RWPE2 (cell line): ENCODE measurements around the gene MAP7D1.
A peak's percentile ranks its signal among the peaks of the same experiment; 100 is the strongest.

Experiments
- ATAC-seq: fragments of 200-7000 bp; cut with Tn5 transposase; 3 replicates; pipeline ENCODE4 v1.9.1; 2021; ENCODE audit warnings: low read depth
- DNase-seq: peaks from one replicate; pipeline ENCODE4 v3.0.0-alpha.2; 2020; ENCODE audit warnings: low spot score
- H3K27ac ChIP-seq: fragments of 450-650 bp; 2 replicates; pipeline ENCODE4 v1.5.1; 2017; ENCODE audit warnings: mild to moderate bottlenecking; ENCODE audit not compliant: poor library complexity, severe bottlenecking
- H3K27me3 ChIP-seq: fragments of 250-450 bp; sonication (Bioruptor Pico); 2 replicates; pipeline ENCODE4 v1.5.1; 2021; ENCODE audit warnings: mild to moderate bottlenecking, moderate library complexity; ENCODE audit not compliant: insufficient read depth, poor library complexity, severe bottlenecking
- H3K36me3 ChIP-seq: fragments of 250-450 bp; sonication (Bioruptor Pico); 2 replicates; pipeline ENCODE4 v1.5.1; 2020; ENCODE audit warnings: low read depth, mild to moderate bottlenecking, moderate library complexity
- H3K4me1 ChIP-seq: fragments of 250-450 bp; sonication (Bioruptor Pico); 2 replicates; pipeline ENCODE4 v1.5.1; 2021; ENCODE audit warnings: mild to moderate bottlenecking, moderate library complexity; ENCODE audit not compliant: insufficient read depth, poor library complexity, severe bottlenecking
- H3K4me3 ChIP-seq: fragments of 250-450 bp; sonication (Bioruptor Pico); 2 replicates; pipeline ENCODE4 v1.5.1; 2021; ENCODE audit warnings: mild to moderate bottlenecking, moderate library complexity; ENCODE audit not compliant: severe bottlenecking
- H3K9me3 ChIP-seq: fragments of 250-450 bp; sonication (Bioruptor Pico); 2 replicates; pipeline ENCODE4 v1.5.1; 2021; ENCODE audit warnings: mild to moderate bottlenecking, moderate library complexity; ENCODE audit not compliant: severe bottlenecking
- TF ChIP-seq, protein P1 (sequence below): fragments of 450-650 bp; IDR thresholded peaks from one replicate; pipeline ENCODE4 v1.5.1; 2017; ENCODE audit warnings: mild to moderate bottlenecking, moderate library complexity; ENCODE audit not compliant: poor library complexity, severe bottlenecking

The MAP7D1 gene

DNA sequence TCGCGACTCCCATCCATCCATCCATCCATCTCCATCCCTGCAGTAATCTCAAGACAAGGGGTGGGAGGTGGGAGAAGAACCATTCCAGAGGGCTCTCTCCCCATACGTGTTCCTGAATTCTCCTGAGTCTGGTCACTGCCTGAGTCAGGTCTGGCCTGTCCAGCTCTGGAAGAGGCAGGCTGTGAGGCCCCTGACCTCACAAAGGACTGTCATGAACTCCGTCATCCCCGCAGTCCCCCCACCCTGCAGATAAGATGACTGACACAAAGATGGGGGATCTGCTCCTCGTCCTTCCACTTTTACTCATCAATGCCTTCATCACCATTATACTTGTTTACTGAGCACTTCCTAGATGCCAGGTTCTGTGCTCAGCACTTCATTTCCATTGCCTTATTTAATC, 1.6 kb upstream of the MAP7D1 start:
- ATAC-seq (no peak), DNase-seq (no peak)
- H3K4me3 ChIP-seq = no peak overlapping the region
- H3K36me3 ChIP-seq = peaks cover 13% of the 10 kb centered on the region
- H3K9me3 ChIP-seq = no peaks in the 10 kb centered on the region
- H3K4me1 ChIP-seq = peaks cover 34% of the 10 kb centered on the region
- no peak overlapping the region for H3K27ac ChIP-seq
- TF ChIP-seq, protein P1, sequence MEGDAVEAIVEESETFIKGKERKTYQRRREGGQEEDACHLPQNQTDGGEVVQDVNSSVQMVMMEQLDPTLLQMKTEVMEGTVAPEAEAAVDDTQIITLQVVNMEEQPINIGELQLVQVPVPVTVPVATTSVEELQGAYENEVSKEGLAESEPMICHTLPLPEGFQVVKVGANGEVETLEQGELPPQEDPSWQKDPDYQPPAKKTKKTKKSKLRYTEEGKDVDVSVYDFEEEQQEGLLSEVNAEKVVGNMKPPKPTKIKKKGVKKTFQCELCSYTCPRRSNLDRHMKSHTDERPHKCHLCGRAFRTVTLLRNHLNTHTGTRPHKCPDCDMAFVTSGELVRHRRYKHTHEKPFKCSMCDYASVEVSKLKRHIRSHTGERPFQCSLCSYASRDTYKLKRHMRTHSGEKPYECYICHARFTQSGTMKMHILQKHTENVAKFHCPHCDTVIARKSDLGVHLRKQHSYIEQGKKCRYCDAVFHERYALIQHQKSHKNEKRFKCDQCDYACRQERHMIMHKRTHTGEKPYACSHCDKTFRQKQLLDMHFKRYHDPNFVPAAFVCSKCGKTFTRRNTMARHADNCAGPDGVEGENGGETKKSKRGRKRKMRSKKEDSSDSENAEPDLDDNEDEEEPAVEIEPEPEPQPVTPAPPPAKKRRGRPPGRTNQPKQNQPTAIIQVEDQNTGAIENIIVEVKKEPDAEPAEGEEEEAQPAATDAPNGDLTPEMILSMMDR = no peak
- H3K27me3 ChIP-seq = no peaks in the 10 kb centered on the region

DNA sequence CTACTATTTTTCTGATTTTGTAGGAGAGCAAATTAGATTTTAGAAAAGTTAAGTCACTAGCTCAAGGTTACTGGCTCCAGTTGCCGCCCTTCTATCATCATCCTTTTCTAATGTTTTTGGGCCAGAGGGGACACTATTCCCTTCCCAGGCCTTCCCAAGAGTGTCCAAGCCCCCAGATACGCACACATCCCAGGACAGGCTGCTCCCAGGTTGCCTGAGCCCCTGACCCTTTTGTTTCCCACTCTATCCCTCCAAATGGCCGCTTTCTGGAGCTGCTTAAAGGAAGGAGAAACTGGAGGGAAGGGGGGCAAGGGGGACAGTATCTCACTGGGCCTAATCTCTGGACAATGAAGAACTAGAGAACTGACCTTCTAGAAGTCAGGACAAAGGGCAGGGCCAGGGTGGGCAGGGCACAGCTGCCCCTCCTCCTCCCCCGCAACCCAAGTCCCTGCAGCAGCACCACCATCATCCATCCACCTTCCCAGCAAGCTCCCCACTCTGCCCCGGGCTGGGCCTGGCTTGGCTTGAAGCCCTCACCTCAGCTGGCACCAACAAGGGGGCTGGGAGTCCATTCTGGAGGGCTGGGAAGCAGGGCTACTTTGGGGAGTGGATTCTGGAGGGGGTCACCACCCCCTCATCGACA, 1.1 kb upstream of the MAP7D1 start:
- Histone ChIP-seq H3K4me3 (peak overlapping the region; percentile 90), H3K36me3 (peaks cover 16% of the 10 kb centered on the region), H3K4me1 (peaks cover 33% of the 10 kb centered on the region), H3K27me3 (no peaks in the 10 kb centered on the region), H3K27ac (peak overlapping the region; percentile 97), H3K9me3 (no peaks in the 10 kb centered on the region)
- ATAC-seq (no peak), DNase-seq (no peak)
- TF ChIP-seq, protein P1 = no peak

DNA sequence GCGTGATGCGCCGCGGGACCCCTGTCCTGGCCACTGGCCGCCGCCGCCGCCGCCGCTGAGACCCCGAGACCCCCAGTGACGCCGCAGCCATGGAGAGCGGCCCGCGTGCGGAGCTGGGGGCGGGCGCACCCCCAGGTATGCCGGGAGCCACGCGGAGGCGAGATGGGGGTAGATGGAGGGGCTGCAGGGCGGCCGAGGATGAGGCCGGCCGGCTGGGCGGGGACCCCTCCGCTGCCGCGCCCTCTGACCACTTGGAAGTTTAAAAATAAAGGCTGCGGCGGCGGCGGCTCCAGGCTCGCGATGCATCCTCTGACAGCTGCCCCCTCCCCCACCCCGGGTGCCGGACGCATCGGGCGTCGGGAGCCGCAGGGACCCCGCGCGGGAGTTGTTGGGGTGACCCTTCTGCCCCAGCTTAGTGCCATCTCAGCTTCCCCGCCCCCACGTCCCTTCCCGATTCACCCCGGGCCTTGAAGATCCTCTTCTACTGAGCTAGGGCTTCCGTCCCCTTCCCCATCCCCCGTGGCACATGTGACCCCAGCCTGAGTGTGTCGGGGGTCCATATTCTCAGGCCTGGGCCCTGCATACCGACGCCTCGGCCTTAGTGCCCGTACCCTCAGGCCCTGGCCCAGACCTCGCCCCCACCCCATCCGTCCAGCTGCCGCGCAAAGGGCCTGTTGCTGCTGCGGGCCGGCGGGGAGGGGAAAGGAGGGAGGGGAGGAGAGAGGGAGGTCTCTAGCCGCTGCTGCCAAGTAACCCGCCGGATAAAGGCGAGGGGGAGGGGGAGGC, 562 bp downstream of the MAP7D1 start:
- Histone ChIP-seq H3K36me3 (peaks cover 19% of the 10 kb centered on the region), H3K4me1 (peaks cover 28% of the 10 kb centered on the region), H3K27ac (peak overlapping the region; percentile 97), H3K27me3 (no peaks in the 10 kb centered on the region), H3K9me3 (no peaks in the 10 kb centered on the region), H3K4me3 (peak overlapping the region; percentile 90)
- peak; percentile 46 for ATAC-seq
- DNase-seq = no peak
- TF ChIP-seq, protein P1 = no peak

DNA sequence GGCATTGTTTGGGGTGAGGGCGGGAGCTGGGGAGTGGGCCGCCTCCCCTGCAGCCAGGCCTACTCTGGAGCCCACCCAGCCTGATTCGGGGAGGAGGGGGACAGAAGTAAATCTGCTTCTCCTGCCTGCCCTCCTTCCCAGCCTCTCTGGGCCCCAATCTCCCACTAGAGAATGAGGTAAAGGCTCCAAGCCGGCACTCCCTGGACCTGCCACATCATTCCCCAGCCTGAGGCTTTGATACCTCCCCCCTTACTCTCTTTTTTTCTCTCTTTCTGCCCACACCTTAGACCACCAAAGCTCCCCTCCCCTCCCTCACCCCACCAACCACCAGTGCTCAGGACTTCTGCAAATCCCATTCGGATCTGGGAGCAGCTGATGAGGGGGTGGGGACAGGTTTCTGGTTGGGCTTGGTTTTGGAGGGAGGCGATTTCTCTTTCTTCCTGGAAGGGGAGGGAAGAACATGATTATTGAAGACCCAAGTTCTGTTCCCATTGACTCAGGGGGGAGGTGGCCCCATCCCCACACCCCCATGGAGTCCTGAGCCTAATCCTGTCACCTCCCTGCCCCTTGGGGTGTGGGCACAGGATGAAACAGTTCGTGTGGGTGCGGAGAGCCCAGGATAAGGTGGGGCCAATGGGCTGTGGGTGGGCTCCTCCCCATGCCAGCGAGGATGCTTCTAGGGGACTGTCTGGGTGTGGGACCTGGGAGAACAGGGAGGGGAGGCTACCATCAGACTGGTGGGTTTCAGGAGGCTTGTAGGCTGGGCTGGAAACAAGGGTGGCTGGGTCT, 1.3 kb downstream of the MAP7D1 start:
- peaks cover 31% of the 10 kb centered on the region for H3K4me1 ChIP-seq

More for the DNA sequence above, 1.3 kb downstream of the MAP7D1 start:
- peaks cover 22% of the 10 kb centered on the region for H3K36me3 ChIP-seq
- DNase-seq = no peak
- no peaks in the 10 kb centered on the region for H3K9me3 ChIP-seq
- peak overlapping the region; percentile 97 for H3K27ac ChIP-seq
- no peak for ATAC-seq
- TF ChIP-seq, protein P1 = no peak
- no peaks in the 10 kb centered on the region for H3K27me3 ChIP-seq
- peak overlapping the region; percentile 90 for H3K4me3 ChIP-seq
